ENCODE measurements around the gene KNTC1.
"Not testable (repeated sequence)": the region's sequence is repeated elsewhere in the genome, so short reads cannot be mapped to it uniquely, and the experiment has no call there.

- TF ChIP-seq POLR2AphosphoS5, POLR2A (IDR thresholded peaks at IDR 0.05): not testable (repeated sequence)
- TF ChIP-seq, protein P1, sequence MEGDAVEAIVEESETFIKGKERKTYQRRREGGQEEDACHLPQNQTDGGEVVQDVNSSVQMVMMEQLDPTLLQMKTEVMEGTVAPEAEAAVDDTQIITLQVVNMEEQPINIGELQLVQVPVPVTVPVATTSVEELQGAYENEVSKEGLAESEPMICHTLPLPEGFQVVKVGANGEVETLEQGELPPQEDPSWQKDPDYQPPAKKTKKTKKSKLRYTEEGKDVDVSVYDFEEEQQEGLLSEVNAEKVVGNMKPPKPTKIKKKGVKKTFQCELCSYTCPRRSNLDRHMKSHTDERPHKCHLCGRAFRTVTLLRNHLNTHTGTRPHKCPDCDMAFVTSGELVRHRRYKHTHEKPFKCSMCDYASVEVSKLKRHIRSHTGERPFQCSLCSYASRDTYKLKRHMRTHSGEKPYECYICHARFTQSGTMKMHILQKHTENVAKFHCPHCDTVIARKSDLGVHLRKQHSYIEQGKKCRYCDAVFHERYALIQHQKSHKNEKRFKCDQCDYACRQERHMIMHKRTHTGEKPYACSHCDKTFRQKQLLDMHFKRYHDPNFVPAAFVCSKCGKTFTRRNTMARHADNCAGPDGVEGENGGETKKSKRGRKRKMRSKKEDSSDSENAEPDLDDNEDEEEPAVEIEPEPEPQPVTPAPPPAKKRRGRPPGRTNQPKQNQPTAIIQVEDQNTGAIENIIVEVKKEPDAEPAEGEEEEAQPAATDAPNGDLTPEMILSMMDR (IDR thresholded peaks at IDR 0.05) = not testable (repeated sequence)
These were observed 40.7 kb upstream of the KNTC1 start for GRCh38 chr12:122486360-122486759.
